AG04449 (cell line): ENCODE measurements around the gene ABO.
"Not testable (repeated sequence)": the region's sequence is repeated elsewhere in the genome, so short reads cannot be mapped to it uniquely, and the experiment has no call there.

ENCODE experiments used
- CTCF ChIA-PET: fragments of 350-600 bp; formaldehyde crosslinking; extraction: SDS; loops from one replicate; lab custom pipeline; 2021; ENCODE audit warnings: antibody characterized with exemption; lab: Yijun Ruan, JAX
- POLR2A ChIA-PET: fragments of 400-600, 350-600 bp; formaldehyde crosslinking; extraction: SDS; loops from one replicate; lab custom pipeline; 2020; ENCODE audit warnings: antibody characterized with exemption, inconsistent platforms; lab: Yijun Ruan, JAX
- DNase-seq: peaks from one replicate; pipeline ENCODE4 v3.0.0-alpha.2; 2010; ENCODE audit warnings: low read depth, low spot score
- H3K4me3 ChIP-seq: 2 replicates; pipeline ENCODE4 v1.5.1; 2011; ENCODE audit warnings: low read depth, mild to moderate bottlenecking, control low read depth, low read length
- TF ChIP-seq, protein P1 (sequence below): IDR thresholded peaks from one replicate; pipeline ENCODE4 v1.5.1; 2011; ENCODE audit warnings: mild to moderate bottlenecking, moderate library complexity, low read length, control low read depth, inconsistent platforms; ENCODE audit not compliant: insufficient read depth; ENCODE audit errors: missing control alignments

ABO gene

DNA sequence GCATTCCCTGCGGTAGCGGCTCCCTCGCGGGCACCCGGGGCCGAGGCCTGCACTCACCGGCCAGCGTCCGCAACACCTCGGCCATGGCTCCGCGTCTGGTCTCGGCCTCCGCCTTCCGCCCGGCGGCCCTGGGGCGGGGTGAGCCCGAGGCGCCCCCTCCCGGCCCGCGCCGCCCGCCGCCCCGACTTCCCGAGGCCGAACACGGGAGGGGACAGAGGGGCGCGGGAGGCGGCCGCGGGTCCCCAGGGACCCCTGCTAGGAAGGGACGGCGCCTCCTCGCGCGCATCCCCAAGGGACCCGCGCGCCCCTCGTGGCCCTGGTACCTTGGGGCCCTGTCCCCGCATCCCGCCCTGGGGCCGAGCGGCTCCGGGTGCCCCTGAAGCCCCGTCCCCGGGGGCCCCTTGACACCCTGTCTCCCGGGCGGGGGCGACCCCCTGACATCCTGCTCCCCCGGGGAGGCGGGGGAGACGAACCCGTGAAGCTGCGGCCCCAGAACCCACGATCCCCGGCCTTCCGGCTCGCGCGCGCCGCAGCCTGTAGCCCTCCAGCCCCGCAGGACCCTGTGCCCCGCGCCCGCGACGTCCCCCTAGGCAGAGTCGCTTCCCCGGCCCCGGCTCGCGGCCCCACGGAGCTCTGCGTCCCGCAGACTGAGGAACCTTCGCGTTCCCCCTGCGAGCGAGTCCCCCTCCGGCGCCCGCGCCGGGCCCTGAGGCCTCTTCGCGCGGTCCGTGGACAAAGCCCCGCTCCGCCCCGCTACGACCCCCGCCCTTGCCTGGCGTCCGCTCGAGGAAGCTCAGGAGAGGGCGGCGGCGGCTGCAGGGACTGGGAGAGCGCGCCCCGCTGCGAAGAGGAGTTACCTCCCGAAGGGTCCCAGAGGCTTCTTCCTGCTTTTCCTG, at the start of gene ABO:
Gene ABO, minus strand, starts transcription at position 97 of the 896 bp plus-strand sequence.
- TF ChIP-seq, protein P1, sequence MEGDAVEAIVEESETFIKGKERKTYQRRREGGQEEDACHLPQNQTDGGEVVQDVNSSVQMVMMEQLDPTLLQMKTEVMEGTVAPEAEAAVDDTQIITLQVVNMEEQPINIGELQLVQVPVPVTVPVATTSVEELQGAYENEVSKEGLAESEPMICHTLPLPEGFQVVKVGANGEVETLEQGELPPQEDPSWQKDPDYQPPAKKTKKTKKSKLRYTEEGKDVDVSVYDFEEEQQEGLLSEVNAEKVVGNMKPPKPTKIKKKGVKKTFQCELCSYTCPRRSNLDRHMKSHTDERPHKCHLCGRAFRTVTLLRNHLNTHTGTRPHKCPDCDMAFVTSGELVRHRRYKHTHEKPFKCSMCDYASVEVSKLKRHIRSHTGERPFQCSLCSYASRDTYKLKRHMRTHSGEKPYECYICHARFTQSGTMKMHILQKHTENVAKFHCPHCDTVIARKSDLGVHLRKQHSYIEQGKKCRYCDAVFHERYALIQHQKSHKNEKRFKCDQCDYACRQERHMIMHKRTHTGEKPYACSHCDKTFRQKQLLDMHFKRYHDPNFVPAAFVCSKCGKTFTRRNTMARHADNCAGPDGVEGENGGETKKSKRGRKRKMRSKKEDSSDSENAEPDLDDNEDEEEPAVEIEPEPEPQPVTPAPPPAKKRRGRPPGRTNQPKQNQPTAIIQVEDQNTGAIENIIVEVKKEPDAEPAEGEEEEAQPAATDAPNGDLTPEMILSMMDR = no peak
- DNase-seq = no peak
- H3K4me3 ChIP-seq = no peak within 1 kb of the TSS
- POLR2A ChIA-PET = no interaction called here
- CTCF ChIA-PET = no interaction called here

DNA sequence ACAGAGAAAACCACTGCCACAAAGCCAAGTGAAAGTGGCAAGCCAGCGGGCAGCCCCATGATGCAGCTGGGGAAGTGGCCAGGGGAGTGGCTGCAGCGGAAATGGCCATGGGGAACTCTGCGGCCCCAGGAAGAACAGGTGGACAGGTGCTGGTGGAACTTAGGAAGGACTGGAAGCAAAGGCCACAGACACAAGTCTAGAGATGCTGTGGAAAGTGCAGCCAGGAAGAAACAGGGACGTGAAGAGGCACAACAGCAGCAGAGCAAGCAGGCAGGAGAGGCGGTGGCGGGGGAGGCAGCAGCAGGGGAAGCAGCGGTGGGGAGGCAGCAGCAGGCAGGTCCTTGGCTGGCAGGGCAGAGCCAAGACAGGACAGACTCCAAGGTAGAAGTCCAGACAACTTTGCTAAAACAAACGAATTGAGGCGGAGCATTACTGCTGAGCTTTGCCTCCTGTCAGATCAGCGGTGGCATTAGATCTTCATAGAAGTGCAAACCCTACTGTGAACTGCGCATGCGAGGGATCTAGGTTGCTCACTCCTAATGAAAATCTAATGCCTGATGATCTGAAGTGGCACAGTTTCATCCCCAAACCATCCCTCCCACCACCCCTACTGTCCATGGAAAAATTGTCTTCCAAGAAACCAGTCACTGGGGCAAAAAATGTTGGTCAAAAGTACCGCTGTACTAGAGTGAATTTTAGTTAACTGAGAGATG, 49.1 kb upstream of the ABO start:
- TF ChIP-seq, protein P1 = no peak
- ChIA-PET CTCF (no interaction called here), POLR2A (no interaction called here)
- no peak overlapping the region for H3K4me3 ChIP-seq
- no peak for DNase-seq

DNA sequence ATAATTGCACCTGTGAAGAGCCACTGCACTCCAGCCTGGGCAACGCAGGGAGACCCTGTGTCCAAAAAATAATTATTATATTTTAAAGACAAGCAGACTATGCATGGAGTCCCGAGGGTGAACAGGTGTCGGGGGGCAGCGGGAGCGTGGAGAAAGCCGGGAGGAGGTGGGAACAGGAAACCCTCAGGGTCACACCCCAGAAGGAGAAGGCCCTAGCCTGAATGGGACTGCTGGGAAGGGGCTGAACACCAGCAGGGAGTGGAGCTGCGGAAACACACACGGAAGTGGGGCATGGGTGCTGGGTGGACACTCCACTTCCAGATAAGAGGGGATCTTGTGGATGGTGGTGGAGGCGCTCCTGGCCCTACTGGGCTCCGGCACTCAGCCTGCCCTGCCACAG, 48.2 kb upstream of the ABO start:
- no peak overlapping the region for H3K4me3 ChIP-seq
- TF ChIP-seq, protein P1 = no peak
- CTCF ChIA-PET = no interaction called here
- POLR2A ChIA-PET = no interaction called here
- DNase-seq = no peak

DNA sequence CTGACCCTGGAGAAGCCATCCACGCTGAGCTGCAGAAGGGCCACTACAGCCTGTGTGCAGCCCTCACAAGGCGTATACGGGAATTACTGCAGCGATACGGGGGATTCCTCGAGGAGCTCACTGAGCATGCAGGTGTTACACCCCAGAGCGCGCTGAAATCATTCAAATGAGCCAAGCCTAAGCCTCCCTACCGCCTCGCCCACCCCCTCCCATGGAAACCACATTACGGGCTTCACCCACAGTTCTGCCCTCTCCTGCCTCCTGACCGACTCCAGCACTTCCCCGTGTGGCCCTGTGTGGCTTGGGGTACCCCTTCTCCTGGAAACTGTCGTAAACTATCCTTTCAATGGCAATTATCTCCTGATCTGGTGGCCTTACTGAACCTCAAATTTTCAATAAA, 47.7 kb upstream of the ABO start:
- no peak overlapping the region for H3K4me3 ChIP-seq
- TF ChIP-seq, protein P1 = no peak
- POLR2A ChIA-PET = no interaction called here
- no peak for DNase-seq
- CTCF ChIA-PET = no interaction called here

DNA sequence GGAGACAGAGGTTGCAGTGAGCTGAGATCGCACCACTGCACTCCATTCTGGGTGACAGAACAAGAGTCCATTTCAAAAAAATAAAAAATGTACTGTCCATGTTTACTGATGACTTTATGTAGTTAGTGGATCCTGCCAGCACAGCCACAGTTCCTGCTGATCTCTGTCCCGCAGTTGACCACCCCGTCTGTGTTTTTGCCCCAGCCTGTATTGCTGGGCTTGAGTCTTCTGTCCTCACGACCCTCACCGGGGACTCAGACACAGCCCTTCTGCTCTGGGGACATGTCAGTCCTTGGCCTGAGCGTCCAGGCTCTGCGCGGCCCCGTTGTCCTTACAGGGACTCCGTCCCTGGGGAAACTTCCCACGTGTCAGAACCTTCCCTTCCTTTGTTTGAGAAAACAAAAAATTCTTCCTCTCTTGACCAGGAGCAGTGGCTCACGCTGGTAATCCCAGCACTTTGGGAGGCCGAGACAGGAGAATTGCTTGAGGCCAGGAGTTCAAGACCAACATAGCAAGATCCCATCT, 46.5 kb upstream of the ABO start:
- CTCF ChIA-PET = interaction anchor here (2.1 kb wide), 1 partner anchor 9 kb away, joined by 5 read pairs; no protein-coding TSS in a partner anchor
- POLR2A ChIA-PET = no interaction called here
- no peak for DNase-seq
- no peak overlapping the region for H3K4me3 ChIP-seq
- TF ChIP-seq, protein P1 = no peak

DNA sequence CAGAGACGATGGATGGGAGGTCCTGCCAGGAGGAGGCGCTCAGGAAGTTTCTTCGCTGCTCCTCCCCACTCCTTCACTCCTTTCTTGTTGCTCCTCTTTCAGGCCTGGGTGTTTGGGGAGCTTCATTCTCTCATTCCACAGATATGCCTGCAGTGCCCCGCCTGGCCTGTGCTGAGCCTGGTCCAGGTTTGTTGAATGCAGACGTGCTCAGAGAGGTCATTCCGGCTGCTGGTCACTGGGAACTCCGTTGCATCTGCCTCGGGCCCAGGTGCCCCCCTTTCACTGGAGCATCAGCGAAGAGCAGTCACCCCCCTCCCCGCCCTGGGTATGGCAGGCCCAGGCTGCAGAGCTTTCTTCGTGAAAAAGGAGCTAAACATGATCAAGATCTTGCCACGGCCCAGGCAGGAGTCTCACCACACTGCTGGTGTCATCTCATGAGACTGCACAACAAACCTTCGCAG, 45.5 kb upstream of the ABO start:
- POLR2A ChIA-PET = no interaction called here
- H3K4me3 ChIP-seq = no peak overlapping the region
- DNase-seq = no peak
- CTCF ChIA-PET = interaction anchor here (1.2 to 2.1 kb wide), 2 partner anchors 9 to 10 kb away, joined by 5 read pairs; no protein-coding TSS in a partner anchor
- TF ChIP-seq, protein P1 = no peak

DNA sequence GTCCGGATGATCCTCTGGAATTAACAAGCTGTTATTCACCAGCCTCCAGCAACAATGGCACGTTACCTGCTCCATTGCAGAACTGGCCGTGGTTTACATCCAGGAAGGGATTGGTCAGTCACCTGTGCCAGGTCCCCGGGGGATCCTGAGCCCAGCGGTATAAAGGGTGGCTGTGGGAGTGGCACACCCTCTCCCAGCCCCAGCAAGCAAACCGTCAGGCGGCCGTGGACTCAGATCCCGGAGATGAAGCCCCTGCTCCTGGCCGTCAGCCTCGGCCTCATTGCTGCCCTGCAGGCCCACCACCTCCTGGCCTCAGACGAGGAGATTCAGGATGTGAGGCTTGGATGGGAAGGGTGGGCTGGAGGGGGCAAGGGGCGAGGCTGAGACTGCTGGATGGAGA, 42.5 kb upstream of the ABO start:
- H3K4me3 ChIP-seq, DNase-seq, CTCF ChIA-PET, POLR2A ChIA-PET: not testable (repeated sequence)
